ENCODE measurements around the gene NKAIN1.

DNA sequence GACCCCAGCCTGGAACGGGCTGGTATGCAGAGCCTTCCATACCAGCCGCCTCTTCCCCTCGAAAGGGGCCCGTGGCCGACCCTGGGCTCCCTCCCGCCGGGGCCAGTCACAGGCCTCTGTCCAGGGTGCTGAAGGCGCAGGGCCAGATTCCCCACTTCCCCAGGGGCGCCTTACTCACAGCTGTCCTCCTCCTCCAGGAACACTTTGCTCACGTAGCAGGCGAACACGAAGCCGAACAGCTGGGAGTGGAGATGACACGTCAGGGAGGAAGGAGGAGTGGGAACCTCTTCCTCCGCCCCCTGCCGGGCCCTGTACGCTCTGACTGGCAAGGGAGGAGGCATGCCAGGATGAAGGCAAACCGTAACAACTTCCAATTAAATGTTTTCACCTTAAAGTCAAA lies 57.3 kb downstream of the NKAIN1 start:
- TF ChIP-seq, protein P1, sequence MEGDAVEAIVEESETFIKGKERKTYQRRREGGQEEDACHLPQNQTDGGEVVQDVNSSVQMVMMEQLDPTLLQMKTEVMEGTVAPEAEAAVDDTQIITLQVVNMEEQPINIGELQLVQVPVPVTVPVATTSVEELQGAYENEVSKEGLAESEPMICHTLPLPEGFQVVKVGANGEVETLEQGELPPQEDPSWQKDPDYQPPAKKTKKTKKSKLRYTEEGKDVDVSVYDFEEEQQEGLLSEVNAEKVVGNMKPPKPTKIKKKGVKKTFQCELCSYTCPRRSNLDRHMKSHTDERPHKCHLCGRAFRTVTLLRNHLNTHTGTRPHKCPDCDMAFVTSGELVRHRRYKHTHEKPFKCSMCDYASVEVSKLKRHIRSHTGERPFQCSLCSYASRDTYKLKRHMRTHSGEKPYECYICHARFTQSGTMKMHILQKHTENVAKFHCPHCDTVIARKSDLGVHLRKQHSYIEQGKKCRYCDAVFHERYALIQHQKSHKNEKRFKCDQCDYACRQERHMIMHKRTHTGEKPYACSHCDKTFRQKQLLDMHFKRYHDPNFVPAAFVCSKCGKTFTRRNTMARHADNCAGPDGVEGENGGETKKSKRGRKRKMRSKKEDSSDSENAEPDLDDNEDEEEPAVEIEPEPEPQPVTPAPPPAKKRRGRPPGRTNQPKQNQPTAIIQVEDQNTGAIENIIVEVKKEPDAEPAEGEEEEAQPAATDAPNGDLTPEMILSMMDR (conservative IDR thresholded peaks at IDR 0.05; ENCODE audit: low read length), result no peak
- TF ChIP-seq EZH2phosphoT487 (IDR thresholded peaks at IDR 0.05; ENCODE audit: borderline replicate concordance, low read depth, low read length), result no peak

Data from OCI-LY7 (cell line).